AG04449 (cell line): Measurements from ENCODE around the gene HSPH1.

Experiments
- CTCF ChIA-PET: fragments of 350-600 bp; formaldehyde crosslinking; extraction: SDS; loops from one replicate; lab custom pipeline; 2021; ENCODE audit warnings: antibody characterized with exemption; lab: Yijun Ruan, JAX
- POLR2A ChIA-PET: fragments of 400-600, 350-600 bp; formaldehyde crosslinking; extraction: SDS; loops from one replicate; lab custom pipeline; 2020; ENCODE audit warnings: antibody characterized with exemption, inconsistent platforms; lab: Yijun Ruan, JAX
- DNase-seq: peaks from one replicate; pipeline ENCODE4 v3.0.0-alpha.2; 2010; ENCODE audit warnings: low read depth, low spot score
- H3K4me3 ChIP-seq: 2 replicates; pipeline ENCODE4 v1.5.1; 2011; ENCODE audit warnings: low read depth, mild to moderate bottlenecking, control low read depth, low read length
- TF ChIP-seq, protein P1 (sequence below): IDR thresholded peaks from one replicate; pipeline ENCODE4 v1.5.1; 2011; ENCODE audit warnings: mild to moderate bottlenecking, moderate library complexity, low read length, control low read depth, inconsistent platforms; ENCODE audit not compliant: insufficient read depth; ENCODE audit errors: missing control alignments

The HSPH1 gene

DNA sequence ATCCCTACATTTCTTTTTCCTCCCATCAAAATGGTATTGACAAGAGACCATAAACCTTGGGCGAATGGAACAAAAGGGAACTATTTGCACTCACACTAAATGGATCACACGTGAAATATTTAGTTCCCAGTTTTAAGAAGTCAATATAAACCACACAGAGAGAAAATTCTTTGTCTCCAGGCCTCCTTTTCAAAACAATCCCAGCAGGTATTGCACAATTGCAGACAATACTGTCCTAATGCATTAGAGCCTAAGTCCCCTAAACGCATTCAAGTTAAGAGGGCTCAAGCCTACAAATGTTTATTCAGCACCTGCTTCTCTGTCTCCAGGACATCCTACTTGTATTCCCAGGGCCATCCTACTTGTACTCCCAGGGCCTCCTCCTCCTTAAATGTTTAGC is 36.8 kb upstream of the HSPH1 start:
- POLR2A ChIA-PET = no interaction called here
- CTCF ChIA-PET = interaction anchor here (1.0 to 1.7 kb wide), 3 partner anchors 9 to 226 kb away, joined by 3 to 6 read pairs (median 3); no protein-coding TSS in a partner anchor
- TF ChIP-seq, protein P1, sequence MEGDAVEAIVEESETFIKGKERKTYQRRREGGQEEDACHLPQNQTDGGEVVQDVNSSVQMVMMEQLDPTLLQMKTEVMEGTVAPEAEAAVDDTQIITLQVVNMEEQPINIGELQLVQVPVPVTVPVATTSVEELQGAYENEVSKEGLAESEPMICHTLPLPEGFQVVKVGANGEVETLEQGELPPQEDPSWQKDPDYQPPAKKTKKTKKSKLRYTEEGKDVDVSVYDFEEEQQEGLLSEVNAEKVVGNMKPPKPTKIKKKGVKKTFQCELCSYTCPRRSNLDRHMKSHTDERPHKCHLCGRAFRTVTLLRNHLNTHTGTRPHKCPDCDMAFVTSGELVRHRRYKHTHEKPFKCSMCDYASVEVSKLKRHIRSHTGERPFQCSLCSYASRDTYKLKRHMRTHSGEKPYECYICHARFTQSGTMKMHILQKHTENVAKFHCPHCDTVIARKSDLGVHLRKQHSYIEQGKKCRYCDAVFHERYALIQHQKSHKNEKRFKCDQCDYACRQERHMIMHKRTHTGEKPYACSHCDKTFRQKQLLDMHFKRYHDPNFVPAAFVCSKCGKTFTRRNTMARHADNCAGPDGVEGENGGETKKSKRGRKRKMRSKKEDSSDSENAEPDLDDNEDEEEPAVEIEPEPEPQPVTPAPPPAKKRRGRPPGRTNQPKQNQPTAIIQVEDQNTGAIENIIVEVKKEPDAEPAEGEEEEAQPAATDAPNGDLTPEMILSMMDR = no peak
- no peak for DNase-seq
- no peak overlapping the region for H3K4me3 ChIP-seq

DNA sequence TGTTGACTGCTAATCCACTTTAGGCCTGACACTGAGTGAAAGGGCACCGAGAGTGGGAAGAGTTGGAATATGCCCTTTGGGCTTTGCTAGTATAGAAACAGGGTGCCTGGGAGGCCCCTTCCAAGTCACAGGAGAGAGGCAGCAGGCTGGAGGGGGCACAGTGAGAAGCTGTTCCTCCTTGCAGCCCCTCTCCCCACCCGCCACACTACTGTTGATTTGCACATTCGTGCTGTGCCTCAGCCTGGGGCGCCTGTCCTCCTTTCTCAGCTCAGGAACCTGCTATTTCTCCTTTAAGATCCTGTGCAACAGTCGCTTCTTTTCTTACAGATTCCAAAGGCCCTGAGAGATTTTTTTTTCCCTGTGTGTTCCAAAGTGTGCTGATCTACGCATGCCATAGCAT is 35.3 kb upstream of the HSPH1 start:
- no peak for DNase-seq
- TF ChIP-seq, protein P1 = no peak
- H3K4me3 ChIP-seq = no peak overlapping the region
- POLR2A ChIA-PET = no interaction called here
- CTCF ChIA-PET = interaction anchor here (1.2 to 1.6 kb wide), 3 partner anchors 15 to 228 kb away, joined by 3 to 4 read pairs (median 4); no protein-coding TSS in a partner anchor

DNA sequence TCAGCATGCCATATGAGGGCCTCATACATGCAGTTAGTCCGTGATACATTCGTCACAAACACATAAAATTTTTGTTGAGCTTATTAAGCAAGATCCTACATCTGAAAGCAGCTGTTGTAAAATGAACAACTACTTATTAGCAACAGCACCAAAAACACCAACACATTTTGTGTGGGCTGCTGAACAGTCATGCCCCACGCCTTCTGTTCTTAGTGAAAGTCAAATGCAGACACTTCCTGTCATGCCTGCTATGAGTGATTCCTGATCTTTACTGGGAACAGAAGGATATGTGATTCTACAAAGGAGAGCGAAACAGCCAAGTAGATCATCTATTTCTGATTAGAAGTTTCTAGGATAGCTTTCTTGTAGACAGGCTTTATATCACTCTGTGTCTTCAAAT is 33.9 kb upstream of the HSPH1 start:
- POLR2A ChIA-PET = no interaction called here
- no peak for DNase-seq
- TF ChIP-seq, protein P1 = no peak
- CTCF ChIA-PET = interaction anchor here (0.7 to 1.6 kb wide), 7 partner anchors 13 to 233 kb away, joined by 3 to 5 read pairs (median 3); no protein-coding TSS in a partner anchor
- H3K4me3 ChIP-seq = no peak overlapping the region

DNA sequence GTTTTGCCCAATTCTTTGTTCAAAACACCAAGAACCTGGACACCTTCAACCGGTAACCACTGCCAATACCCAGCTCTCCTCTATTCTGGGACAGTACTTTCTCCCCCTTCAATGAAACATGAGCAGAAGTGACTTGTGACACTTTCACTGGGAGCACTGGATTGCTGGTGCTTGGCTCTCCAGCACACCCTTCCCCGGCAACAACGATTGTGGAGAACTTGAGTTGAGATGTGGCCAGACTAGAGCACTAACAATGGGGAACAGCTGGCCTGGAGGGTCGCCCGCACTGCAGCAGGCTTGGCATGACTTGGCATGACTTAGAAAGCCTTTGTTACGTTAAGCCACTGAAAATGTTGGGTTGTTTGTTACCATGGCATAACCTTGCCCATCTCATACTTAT is 30.6 kb upstream of the HSPH1 start:
- ChIA-PET CTCF (interaction anchor here (2.0 kb wide), 1 partner anchor 14 kb away, joined by 5 read pairs; no protein-coding TSS in a partner anchor), POLR2A (no interaction called here)
- TF ChIP-seq, protein P1 = no peak
- H3K4me3 ChIP-seq = no peak overlapping the region
- DNase-seq = no peak

DNA sequence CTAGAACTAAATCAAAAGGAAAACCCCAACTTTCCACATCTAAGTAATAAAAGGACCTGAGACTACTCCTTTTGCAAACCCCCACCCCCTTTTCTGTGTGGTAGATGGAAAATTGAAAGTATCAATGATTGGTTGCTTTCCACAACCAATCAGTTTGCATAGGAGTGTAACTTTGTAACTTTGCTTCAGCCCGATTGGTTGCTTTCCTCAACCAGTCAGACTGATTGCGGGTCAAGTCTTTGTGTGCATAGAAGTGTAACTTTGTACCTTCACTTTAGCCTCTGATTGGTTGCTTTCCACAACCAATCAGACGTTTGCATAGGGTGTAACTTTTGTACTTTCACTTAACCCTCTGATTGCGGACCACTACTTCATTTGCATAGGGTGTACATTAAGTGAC is 30.0 kb upstream of the HSPH1 start:
- DNase-seq = no peak
- ChIA-PET CTCF (interaction anchor here (4.0 kb wide), 1 partner anchor 9 kb away, joined by 42 read pairs; the partner anchor contains the start of gene B3GLCT), POLR2A (no interaction called here)
- TF ChIP-seq, protein P1 = no peak
- H3K4me3 ChIP-seq = no peak overlapping the region

DNA sequence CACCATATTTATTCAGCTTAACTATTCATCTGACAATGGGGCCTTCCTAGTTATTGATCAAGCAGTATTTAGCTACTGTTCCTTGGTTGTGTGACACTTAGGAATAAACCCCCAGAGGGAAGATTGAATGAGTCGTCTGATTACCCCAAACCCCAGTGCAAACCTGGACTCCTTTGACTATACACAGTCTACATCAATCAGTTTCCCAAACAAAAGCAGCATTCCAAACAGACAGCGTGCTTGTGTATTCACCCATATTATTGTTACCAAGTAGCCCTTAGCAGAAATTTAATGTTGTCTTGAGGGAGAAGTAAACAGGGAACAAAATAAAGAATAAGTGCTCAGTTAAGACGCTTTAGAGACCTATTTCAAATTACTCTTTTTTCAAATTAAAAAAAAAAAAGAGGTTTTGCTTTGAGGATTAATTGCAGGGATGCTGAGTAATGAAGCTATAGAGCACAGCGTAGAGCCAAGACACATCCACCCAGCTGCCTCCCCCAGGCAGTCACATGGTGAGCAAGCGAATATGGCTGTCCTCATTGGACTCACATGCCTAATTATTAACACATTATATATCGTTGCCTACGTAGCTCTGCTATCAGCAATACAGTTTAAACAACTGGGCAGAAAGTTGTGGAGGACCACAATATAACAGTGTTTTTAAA is 23.4 kb upstream of the HSPH1 start:
- ChIA-PET CTCF (interaction anchor here (1.1 to 1.6 kb wide), 5 partner anchors 9 to 51 kb away, joined by 3 to 7 read pairs (median 4); partner anchors contain the start of gene B3GLCT), POLR2A (no interaction called here)
- DNase-seq = no peak
- no peak overlapping the region for H3K4me3 ChIP-seq
- TF ChIP-seq, protein P1 = no peak
